Measurements from ENCODE around the gene AMN1. TPM values are rescaled to one million over a fixed set of nuclear protein-coding genes. Genes with fewer than 3 reads are reported as not detected.

AMN1 gene
- total and polyA plus RNA-seq, 2 of the 13 experiments (the other 11 are each of a cell fraction or from before 2014, with no cell fraction given), result 7.5 to 26.5 TPM

DNA sequence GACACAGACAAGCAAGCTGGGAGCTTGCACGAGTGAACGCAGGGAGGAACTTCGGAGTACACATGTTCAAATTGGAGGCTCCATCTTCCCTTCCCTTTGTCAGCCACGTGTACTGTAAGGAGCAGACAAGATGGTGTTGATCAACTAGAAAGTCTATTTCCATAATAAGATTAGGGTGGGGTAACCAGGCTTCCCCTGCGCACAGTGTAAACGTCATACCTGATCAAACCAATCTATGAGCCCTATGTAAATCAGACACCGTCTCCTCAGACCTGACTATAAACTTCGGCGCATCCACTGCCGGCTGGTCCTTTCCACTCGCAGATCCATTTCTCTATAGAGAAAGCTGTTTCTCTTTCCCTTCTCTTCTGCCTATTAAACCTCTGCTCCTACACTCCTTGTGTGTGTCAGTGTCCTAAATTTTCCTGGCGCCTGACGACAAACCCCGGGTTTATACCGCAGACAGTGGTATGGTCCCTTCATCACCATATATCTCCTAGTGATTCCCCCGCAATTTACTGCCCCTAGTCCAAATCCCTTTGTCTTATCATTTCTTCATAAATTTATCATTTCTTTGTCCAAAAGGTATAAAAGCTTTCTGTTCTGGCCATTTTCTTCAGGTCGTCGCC lies 76.8 kb downstream of the AMN1 start (continued):
- TF ChIP-seq ZFP36 (IDR thresholded peaks at IDR 0.05; ENCODE audit: borderline replicate concordance, low read depth, low read length, partially characterized antibody), result no peak
- TF ChIP-seq, protein P1, sequence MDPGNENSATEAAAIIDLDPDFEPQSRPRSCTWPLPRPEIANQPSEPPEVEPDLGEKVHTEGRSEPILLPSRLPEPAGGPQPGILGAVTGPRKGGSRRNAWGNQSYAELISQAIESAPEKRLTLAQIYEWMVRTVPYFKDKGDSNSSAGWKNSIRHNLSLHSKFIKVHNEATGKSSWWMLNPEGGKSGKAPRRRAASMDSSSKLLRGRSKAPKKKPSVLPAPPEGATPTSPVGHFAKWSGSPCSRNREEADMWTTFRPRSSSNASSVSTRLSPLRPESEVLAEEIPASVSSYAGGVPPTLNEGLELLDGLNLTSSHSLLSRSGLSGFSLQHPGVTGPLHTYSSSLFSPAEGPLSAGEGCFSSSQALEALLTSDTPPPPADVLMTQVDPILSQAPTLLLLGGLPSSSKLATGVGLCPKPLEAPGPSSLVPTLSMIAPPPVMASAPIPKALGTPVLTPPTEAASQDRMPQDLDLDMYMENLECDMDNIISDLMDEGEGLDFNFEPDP (CRISPR knock-in tag; conservative IDR thresholded peaks at IDR 0.05), result no peak
- TF ChIP-seq, protein P2, sequence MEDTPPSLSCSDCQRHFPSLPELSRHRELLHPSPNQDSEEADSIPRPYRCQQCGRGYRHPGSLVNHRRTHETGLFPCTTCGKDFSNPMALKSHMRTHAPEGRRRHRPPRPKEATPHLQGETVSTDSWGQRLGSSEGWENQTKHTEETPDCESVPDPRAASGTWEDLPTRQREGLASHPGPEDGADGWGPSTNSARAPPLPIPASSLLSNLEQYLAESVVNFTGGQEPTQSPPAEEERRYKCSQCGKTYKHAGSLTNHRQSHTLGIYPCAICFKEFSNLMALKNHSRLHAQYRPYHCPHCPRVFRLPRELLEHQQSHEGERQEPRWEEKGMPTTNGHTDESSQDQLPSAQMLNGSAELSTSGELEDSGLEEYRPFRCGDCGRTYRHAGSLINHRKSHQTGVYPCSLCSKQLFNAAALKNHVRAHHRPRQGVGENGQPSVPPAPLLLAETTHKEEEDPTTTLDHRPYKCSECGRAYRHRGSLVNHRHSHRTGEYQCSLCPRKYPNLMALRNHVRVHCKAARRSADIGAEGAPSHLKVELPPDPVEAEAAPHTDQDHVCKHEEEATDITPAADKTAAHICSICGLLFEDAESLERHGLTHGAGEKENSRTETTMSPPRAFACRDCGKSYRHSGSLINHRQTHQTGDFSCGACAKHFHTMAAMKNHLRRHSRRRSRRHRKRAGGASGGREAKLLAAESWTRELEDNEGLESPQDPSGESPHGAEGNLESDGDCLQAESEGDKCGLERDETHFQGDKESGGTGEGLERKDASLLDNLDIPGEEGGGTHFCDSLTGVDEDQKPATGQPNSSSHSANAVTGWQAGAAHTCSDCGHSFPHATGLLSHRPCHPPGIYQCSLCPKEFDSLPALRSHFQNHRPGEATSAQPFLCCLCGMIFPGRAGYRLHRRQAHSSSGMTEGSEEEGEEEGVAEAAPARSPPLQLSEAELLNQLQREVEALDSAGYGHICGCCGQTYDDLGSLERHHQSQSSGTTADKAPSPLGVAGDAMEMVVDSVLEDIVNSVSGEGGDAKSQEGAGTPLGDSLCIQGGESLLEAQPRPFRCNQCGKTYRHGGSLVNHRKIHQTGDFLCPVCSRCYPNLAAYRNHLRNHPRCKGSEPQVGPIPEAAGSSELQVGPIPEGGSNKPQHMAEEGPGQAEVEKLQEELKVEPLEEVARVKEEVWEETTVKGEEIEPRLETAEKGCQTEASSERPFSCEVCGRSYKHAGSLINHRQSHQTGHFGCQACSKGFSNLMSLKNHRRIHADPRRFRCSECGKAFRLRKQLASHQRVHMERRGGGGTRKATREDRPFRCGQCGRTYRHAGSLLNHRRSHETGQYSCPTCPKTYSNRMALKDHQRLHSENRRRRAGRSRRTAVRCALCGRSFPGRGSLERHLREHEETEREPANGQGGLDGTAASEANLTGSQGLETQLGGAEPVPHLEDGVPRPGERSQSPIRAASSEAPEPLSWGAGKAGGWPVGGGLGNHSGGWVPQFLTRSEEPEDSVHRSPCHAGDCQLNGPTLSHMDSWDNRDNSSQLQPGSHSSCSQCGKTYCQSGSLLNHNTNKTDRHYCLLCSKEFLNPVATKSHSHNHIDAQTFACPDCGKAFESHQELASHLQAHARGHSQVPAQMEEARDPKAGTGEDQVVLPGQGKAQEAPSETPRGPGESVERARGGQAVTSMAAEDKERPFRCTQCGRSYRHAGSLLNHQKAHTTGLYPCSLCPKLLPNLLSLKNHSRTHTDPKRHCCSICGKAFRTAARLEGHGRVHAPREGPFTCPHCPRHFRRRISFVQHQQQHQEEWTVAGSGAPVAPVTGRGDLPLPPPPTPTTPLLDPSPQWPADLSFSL (CRISPR knock-in tag; IDR thresholded peaks at IDR 0.05), result no peak
- TF ChIP-seq YY1 (IDR thresholded peaks at IDR 0.05; ENCODE audit: insufficient read depth, insufficient replicate concordance, low read depth, low read length), result no peak
- TF ChIP-seq, protein P3, sequence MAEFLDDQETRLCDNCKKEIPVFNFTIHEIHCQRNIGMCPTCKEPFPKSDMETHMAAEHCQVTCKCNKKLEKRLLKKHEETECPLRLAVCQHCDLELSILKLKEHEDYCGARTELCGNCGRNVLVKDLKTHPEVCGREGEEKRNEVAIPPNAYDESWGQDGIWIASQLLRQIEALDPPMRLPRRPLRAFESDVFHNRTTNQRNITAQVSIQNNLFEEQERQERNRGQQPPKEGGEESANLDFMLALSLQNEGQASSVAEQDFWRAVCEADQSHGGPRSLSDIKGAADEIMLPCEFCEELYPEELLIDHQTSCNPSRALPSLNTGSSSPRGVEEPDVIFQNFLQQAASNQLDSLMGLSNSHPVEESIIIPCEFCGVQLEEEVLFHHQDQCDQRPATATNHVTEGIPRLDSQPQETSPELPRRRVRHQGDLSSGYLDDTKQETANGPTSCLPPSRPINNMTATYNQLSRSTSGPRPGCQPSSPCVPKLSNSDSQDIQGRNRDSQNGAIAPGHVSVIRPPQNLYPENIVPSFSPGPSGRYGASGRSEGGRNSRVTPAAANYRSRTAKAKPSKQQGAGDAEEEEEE (CRISPR knock-in tag; IDR thresholded peaks at IDR 0.05; ENCODE audit: borderline replicate concordance), result no peak
- TF ChIP-seq WIZ (CRISPR knock-in tag; IDR thresholded peaks at IDR 0.05), result no peak
- TF ChIP-seq, protein P4, sequence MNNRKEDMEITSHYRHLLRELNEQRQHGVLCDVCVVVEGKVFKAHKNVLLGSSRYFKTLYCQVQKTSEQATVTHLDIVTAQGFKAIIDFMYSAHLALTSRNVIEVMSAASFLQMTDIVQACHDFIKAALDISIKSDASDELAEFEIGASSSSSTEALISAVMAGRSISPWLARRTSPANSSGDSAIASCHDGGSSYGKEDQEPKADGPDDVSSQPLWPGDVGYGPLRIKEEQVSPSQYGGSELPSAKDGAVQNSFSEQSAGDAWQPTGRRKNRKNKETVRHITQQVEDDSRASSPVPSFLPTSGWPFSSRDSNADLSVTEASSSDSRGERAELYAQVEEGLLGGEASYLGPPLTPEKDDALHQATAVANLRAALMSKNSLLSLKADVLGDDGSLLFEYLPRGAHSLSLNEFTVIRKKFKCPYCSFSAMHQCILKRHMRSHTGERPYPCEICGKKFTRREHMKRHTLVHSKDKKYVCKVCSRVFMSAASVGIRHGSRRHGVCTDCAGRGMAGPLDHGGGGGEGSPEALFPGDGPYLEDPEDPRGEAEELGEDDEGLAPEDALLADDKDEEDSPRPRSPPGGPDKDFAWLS (CRISPR knock-in tag; IDR thresholded peaks at IDR 0.05; ENCODE audit: borderline replicate concordance), result no peak
- no peak for TF ChIP-seq MED1 (CRISPR knock-in tag; IDR thresholded peaks at IDR 0.05)
- TF ChIP-seq CREM (IDR thresholded peaks at IDR 0.05), result peak; percentile 52; the same call in 1 of the 2 replicates
- no peak for TF ChIP-seq CREM (CRISPR knock-in tag; IDR thresholded peaks at IDR 0.05)
- TF ChIP-seq BORCS8-MEF2B (CRISPR knock-in tag; IDR thresholded peaks at IDR 0.05), result no peak
- TF ChIP-seq, protein P5, sequence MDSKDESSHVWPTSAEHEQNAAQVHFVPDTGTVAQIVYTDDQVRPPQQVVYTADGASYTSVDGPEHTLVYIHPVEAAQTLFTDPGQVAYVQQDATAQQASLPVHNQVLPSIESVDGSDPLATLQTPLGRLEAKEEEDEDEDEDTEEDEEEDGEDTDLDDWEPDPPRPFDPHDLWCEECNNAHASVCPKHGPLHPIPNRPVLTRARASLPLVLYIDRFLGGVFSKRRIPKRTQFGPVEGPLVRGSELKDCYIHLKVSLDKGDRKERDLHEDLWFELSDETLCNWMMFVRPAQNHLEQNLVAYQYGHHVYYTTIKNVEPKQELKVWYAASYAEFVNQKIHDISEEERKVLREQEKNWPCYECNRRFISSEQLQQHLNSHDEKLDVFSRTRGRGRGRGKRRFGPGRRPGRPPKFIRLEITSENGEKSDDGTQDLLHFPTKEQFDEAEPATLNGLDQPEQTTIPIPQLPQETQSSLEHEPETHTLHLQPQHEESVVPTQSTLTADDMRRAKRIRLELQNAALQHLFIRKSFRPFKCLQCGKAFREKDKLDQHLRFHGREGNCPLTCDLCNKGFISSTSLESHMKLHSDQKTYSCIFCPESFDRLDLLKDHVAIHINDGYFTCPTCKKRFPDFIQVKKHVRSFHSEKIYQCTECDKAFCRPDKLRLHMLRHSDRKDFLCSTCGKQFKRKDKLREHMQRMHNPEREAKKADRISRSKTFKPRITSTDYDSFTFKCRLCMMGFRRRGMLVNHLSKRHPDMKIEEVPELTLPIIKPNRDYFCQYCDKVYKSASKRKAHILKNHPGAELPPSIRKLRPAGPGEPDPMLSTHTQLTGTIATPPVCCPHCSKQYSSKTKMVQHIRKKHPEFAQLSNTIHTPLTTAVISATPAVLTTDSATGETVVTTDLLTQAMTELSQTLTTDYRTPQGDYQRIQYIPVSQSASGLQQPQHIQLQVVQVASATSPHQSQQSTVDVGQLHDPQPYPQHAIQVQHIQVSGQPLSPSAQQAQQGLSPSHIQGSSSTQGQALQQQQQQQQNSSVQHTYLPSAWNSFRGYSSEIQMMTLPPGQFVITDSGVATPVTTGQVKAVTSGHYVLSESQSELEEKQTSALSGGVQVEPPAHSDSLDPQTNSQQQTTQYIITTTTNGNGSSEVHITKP (CRISPR knock-in tag; IDR thresholded peaks at IDR 0.05; ENCODE audit: low read depth), result peak; percentile 65; the same call in 1 of the 2 replicates
- no peak for TF ChIP-seq FOXA1 (IDR thresholded peaks at IDR 0.05)
- TF ChIP-seq FOXA1 (CRISPR knock-in tag; IDR thresholded peaks at IDR 0.05), result no peak

All from HepG2 (cell line).